Measurements from ENCODE around the gene TNK2. TPM values are rescaled to one million over a fixed set of nuclear protein-coding genes. Genes with fewer than 3 reads are reported as not detected.
"Not testable (repeated sequence)": the region's sequence is repeated elsewhere in the genome, so short reads cannot be mapped to it uniquely, and the experiment has no call there.

TNK2 gene
- total RNA-seq, result 25.6 TPM
- polyA plus RNA-seq (ENCODE audit: insufficient read depth in 1 of 8, insufficient read length in 8 of 8, low replicate concordance in 1 of 8), result 100 to 1,000 TPM in 5 of 8 donors, 10 to 100 TPM in 3; 58.5 to 135 (median 107) TPM
- long read RNA-seq, donor 1, full-length matches to known transcripts, result 5 of 5 reads
- long read RNA-seq, donor 1, partial matches to known transcripts, result 0 of 5 reads
- long read RNA-seq, donor 1, other reads (novel, unspliced or antisense), result 0 of 5 reads
- long read RNA-seq, donor 2, result 0 reads
- long read RNA-seq, donor 3, transcript TNK2-205 (4 exons, 3,377 nt), result major isoform, 7 of 7 reads
- long read RNA-seq, donor 3, partial matches to known transcripts, result 0 of 7 reads
- long read RNA-seq, donor 3, other reads (novel, unspliced or antisense), result 0 of 7 reads
- long read RNA-seq, donor 4, transcript TNK2-205 (4 exons, 3,377 nt), result major isoform, 8 of 8 reads
- long read RNA-seq, donor 4, partial matches to known transcripts, result 0 of 8 reads
- long read RNA-seq, donor 4, other reads (novel, unspliced or antisense), result 0 of 8 reads
- long read RNA-seq, donor 5, transcript TNK2-205 (4 exons, 3,377 nt), result major isoform, 7 of 7 reads
- long read RNA-seq, donor 5, partial matches to known transcripts, result 0 of 7 reads
- long read RNA-seq, donor 5, other reads (novel, unspliced or antisense), result 0 of 7 reads
- long read RNA-seq, donor 6, transcript TNK2-205 (4 exons, 3,377 nt), result major isoform, 10 of 11 reads
- long read RNA-seq, donor 6, partial matches to known transcripts, result 0 of 11 reads
- long read RNA-seq, donor 6, other reads (novel, unspliced or antisense), result 0 of 11 reads
- long read RNA-seq, donor 7, transcript TNK2-205 (4 exons, 3,377 nt), result major isoform, 7 of 7 reads
- long read RNA-seq, donor 7, partial matches to known transcripts, result 0 of 7 reads
- long read RNA-seq, donor 7, other reads (novel, unspliced or antisense), result 0 of 7 reads
- long read RNA-seq, donor 8, transcript TNK2-205 (4 exons, 3,377 nt), result major isoform, 5 of 5 reads
- long read RNA-seq, donor 8, partial matches to known transcripts, result 0 of 5 reads
- long read RNA-seq, donor 8, other reads (novel, unspliced or antisense), result 0 of 5 reads
- long read RNA-seq, donor 9, transcript TNK2-205 (4 exons, 3,377 nt), result major isoform, 7 of 7 reads
- long read RNA-seq, donor 9, partial matches to known transcripts, result 0 of 7 reads
- long read RNA-seq, donor 9, other reads (novel, unspliced or antisense), result 0 of 7 reads
- long read RNA-seq, donor 10, transcript TNK2-205 (4 exons, 3,377 nt), result major isoform, 7 of 59 reads
- long read RNA-seq, donor 10, partial matches to known transcripts, result 52 of 59 reads
- long read RNA-seq, donor 10, other reads (novel, unspliced or antisense), result 0 of 59 reads
- long read RNA-seq, donor 11, transcript TNK2-205 (4 exons, 3,377 nt), result major isoform, 6 of 6 reads
- long read RNA-seq, donor 11, partial matches to known transcripts, result 0 of 6 reads
- long read RNA-seq, donor 11, other reads (novel, unspliced or antisense), result 0 of 6 reads

DNA sequence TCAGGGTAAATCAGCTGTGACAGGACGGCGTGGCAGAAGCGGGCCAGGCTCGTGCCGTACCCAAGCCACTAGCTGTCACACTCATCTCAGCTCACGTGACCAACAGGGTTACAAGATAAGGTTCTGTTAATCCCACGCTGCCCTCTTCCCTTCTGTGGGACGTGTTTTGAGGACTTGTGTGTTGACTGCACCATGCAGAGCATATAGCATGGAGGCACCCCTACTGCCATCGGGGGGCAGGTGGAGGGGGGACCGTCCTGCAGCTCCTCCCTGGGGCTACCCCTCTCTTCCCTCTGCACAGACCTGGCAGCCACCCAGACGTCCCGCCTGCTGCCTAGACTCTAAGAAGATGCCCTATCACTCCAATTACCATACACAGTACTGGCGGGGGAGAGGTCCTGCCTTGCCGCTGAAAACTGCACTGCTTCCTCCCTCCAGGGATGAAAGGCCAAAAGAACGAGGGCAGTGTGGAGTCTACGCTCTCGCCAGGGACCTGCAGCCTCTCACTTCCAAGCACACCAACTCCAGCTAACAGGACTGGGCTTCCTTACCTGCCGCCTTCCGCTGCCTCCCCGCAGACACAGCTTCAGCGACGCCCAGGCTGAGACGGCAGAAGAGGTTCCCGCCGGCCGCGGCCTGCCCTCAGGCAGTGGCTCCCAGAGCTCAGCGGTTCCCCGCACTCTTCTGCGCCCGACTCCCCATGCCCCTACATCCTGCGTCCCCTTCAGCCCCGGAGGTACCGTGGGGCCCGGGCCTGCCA, at the start of gene TNK2:
TSS of gene TNK2 (minus strand) at position 618 of the 760 bp plus-strand sequence. CDS start 19,963 bp downstream, outside the sequence.
- Histone ChIP-seq H3K27me3 (ENCODE audit: control insufficient read depth, insufficient read depth, low read length) (peaks cover 2% of the 10 kb centered on the region), H3K27ac (ENCODE audit: low read length) (peak within 1 kb of the TSS; percentile 84), H3K36me3 (ENCODE audit: control insufficient read depth, insufficient read depth, low read length) (no peaks in the 10 kb centered on the region), H3K4me1 (ENCODE audit: control insufficient read depth, insufficient read depth, low read length) (peaks cover 31% of the 10 kb centered on the region), H3K9me3 (replicated peaks; ENCODE audit: control insufficient read depth, low read depth, low read length) (no peaks in the 10 kb centered on the region), H3K4me3 (ENCODE audit: low read length) (peak within 1 kb of the TSS; percentile 51)
- 1% methylated on average over 28 of the region's 35 CpGs for WGBS (ENCODE audit: insufficient coverage)
- DNase-seq, result peak; percentile 79

DNA sequence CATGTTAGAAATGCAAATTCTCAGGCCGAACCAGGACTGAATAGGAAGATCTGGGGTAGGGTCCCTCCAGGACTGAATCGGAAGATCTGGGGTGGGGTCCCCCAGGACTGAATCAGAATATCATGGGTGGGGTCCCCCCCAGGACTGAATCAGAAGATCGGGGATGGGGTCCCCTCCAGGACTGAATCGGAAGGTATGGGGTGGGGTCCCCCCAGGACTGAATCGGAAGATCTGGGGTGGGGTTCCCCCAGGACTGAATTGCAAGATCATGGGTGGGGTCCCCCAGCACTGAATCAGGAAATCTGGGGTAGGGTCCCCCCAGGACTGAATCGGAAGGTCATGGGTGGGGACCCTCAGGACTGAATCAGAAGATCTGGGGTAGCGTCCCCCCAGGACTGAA, 48.2 kb upstream of the TNK2 start:
- Histone ChIP-seq H3K4me3 (ENCODE audit: low read length) (no peak overlapping the region), H3K27me3 (ENCODE audit: control insufficient read depth, insufficient read depth, low read length) (no peaks in the 10 kb centered on the region), H3K9me3 (replicated peaks; ENCODE audit: control insufficient read depth, low read depth, low read length) (no peaks in the 10 kb centered on the region), H3K4me1 (ENCODE audit: control insufficient read depth, insufficient read depth, low read length) (peaks cover 3% of the 10 kb centered on the region), H3K36me3 (ENCODE audit: control insufficient read depth, insufficient read depth, low read length) (peaks cover 15% of the 10 kb centered on the region), H3K27ac (ENCODE audit: low read length) (no peak overlapping the region)
- no peak for DNase-seq
- WGBS (ENCODE audit: insufficient coverage), result 95% methylated on average over 6 of the region's 7 CpGs

DNA sequence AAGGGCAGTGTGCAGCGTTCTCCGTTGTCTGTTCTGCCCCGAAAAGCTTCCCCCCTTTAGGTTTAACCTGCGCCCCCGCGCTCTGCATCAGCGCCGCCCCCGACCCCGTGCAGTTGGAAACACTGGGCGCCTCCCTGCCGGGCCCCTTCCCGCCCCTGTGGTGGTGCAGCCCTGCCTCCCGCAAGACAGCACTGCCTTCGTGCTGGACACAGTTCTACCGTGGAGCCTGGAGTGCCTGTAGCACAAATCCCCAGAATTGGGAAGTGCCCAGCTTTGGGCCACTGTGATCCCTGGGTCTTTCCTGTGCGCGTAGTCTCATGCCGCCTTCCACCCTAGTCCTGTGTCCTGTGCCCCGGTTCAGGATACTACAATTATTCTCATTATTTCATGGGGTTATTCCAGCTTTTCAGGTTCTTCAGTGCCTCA, 47.1 kb upstream of the TNK2 start:
- H3K9me3 ChIP-seq (replicated peaks; ENCODE audit: control insufficient read depth, low read depth, low read length); DNase-seq; H3K27ac ChIP-seq (ENCODE audit: low read length); H3K27me3 ChIP-seq (ENCODE audit: control insufficient read depth, insufficient read depth, low read length); H3K4me3 ChIP-seq (ENCODE audit: low read length); H3K36me3 ChIP-seq (ENCODE audit: control insufficient read depth, insufficient read depth, low read length); H3K4me1 ChIP-seq (ENCODE audit: control insufficient read depth, insufficient read depth, low read length): not testable (repeated sequence)
- WGBS (ENCODE audit: insufficient coverage), result 24% methylated on average over 20 of the region's 20 CpGs

DNA sequence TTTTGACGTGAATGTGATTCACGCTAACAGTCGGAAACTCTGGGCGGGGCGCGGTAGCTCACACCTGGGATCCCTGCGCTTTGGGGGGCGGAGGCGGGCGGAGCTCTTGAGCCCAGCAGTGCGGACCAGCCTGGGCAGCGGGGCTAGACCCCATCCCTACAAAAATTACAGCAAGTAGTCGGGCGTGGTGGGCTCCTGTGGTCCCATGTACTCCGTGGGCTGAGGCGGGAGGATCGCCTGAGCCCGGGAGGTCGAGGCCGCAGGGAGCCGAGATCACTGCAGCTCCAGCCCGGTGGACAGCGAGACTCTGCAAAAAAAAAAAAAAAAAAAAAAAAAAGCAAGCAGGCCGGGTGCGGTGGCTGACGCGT, 46.4 kb upstream of the TNK2 start:
- not testable (repeated sequence) for H3K9me3 ChIP-seq (replicated peaks; ENCODE audit: control insufficient read depth, low read depth, low read length)

DNA sequence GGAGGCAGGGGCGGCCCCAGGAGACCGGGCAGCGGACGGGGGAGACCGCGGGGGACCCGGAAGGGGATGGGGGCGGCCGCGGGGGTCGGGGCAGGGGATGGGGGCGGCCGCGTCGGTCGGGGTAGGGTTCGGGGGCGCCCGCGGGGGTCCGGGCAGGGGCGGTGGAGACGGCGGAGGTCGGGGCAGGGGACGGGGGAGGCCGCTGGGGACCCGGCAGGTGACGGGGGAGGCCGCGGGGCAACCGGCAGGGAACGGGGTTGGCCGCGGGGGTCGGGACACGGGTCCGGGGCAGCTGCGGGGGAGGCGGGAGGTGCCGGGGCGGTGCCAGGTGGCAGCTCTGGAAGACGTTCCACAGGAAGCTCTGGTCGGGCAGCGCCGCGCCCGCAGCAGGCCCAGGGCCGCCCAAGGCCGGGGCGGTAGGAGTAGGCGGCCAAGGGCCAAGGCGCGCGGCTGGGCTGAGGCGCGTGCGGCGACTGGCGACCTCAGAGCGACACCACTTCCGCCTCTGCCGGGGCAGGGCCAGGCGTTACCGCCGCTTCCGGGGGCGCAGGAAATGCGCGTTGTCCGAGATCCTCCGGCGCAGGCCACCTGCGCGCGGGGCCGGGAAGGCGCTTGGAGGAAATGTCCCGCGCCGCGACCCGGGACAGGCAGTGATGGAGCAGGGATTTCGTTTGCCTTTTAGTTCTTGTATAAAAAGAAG, 45.9 kb upstream of the TNK2 start:
- not testable (repeated sequence) for H3K27me3 ChIP-seq (ENCODE audit: control insufficient read depth, insufficient read depth, low read length); H3K4me1 ChIP-seq (ENCODE audit: control insufficient read depth, insufficient read depth, low read length); H3K36me3 ChIP-seq (ENCODE audit: control insufficient read depth, insufficient read depth, low read length); H3K9me3 ChIP-seq (replicated peaks; ENCODE audit: control insufficient read depth, low read depth, low read length); H3K27ac ChIP-seq (ENCODE audit: low read length)
- whole genome bisulfite sequencing (ENCODE audit: insufficient coverage), result 0% methylated on average over 13 of the region's 84 CpGs
- peak overlapping the region; percentile 46 for H3K4me3 ChIP-seq (ENCODE audit: low read length)
- DNase-seq, result peak; percentile 94

More for the DNA sequence above, 46.4 kb upstream of the TNK2 start:
- no CpG with 5 or more reads among the region's 27 CpGs for WGBS (ENCODE audit: insufficient coverage)
- not testable (repeated sequence) for H3K4me1 ChIP-seq (ENCODE audit: control insufficient read depth, insufficient read depth, low read length); H3K27me3 ChIP-seq (ENCODE audit: control insufficient read depth, insufficient read depth, low read length); H3K36me3 ChIP-seq (ENCODE audit: control insufficient read depth, insufficient read depth, low read length); H3K27ac ChIP-seq (ENCODE audit: low read length); DNase-seq
- H3K4me3 ChIP-seq (ENCODE audit: low read length), result peak overlapping the region; percentile 46

DNA sequence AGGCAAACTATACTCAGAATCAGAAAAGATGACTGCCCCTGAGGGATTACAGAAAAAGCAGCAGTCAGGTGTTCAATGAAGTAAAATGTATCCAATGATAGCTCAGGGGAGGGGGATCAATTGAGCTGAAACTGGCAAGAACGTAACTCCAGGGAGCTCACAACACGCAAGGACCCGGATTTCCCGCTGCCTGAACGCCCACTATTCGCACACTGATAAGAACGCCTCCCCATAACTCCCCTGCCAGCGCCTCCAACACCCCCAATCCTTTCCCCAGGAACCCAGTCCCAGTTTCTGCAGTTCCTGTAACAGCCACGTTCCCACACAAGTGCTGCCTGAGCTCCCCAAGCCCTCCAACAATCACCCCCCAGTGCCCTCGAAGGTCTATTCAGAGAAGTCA, 44.2 kb upstream of the TNK2 start:
- DNase-seq; H3K4me1 ChIP-seq (ENCODE audit: control insufficient read depth, insufficient read depth, low read length); H3K27me3 ChIP-seq (ENCODE audit: control insufficient read depth, insufficient read depth, low read length); H3K9me3 ChIP-seq (replicated peaks; ENCODE audit: control insufficient read depth, low read depth, low read length); H3K4me3 ChIP-seq (ENCODE audit: low read length); H3K36me3 ChIP-seq (ENCODE audit: control insufficient read depth, insufficient read depth, low read length); H3K27ac ChIP-seq (ENCODE audit: low read length): not testable (repeated sequence)
- WGBS (ENCODE audit: insufficient coverage), result 50% methylated on average over 2 of the region's 10 CpGs

DNA sequence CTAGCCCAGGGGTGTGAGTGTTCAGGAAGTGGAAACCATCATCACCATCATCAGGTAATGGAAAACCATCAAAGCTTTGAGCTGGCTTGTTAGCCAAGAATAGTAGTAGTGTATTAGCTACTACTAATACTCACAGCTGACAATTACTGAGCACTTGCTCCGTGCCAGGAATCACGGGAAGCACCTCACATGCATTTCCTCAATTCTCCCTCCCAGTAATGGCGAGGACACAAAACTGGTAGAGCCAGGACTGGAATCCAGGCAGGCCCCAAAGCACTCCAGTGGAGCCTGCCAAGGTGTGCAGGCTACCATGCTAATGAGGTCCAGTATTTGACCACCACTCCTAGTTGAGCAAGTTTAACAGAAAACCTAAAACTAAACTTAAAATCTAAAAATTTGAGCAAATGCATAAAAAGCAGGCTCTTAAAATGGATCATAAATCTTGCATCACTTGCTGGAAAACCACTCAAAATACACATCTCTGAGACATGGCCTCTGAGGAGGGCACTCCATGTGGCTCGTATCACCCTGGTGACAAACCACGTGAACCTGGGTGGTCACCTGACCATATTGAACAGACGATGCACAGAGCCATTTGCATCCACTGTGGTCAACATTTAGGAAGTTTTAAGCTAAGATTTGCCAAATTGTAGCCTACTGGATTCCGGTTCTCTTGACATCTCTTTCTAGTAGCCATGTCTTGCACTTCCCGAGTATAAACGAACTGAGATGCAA, 43.3 kb upstream of the TNK2 start:
- not testable (repeated sequence) for H3K27me3 ChIP-seq (ENCODE audit: control insufficient read depth, insufficient read depth, low read length); H3K4me1 ChIP-seq (ENCODE audit: control insufficient read depth, insufficient read depth, low read length); H3K27ac ChIP-seq (ENCODE audit: low read length); DNase-seq; H3K4me3 ChIP-seq (ENCODE audit: low read length); H3K36me3 ChIP-seq (ENCODE audit: control insufficient read depth, insufficient read depth, low read length); H3K9me3 ChIP-seq (replicated peaks; ENCODE audit: control insufficient read depth, low read depth, low read length)
- WGBS (ENCODE audit: insufficient coverage), result 89% methylated on average over 3 of the region's 9 CpGs

DNA sequence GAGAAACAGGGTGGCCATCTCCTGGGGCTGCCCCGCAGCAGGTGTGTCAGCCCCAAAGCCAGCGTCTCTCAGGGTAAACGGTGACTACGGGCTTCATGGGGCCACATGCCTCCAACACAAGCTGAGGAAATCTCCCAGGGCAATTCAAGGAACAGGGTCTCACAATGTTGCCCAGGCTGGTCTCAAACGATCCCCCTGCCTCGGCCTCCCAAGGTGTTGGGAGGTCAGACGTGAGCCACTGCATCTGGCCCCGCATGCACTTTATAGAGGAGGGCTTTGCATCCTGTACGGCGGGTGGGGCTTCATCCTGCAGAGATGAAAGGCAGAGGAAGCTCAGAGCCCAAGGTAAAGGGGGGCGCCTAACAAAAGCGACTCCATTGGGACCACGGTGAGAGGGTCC, 42.4 kb upstream of the TNK2 start:
- H3K4me1 ChIP-seq (ENCODE audit: control insufficient read depth, insufficient read depth, low read length); DNase-seq; H3K27ac ChIP-seq (ENCODE audit: low read length); H3K27me3 ChIP-seq (ENCODE audit: control insufficient read depth, insufficient read depth, low read length); H3K9me3 ChIP-seq (replicated peaks; ENCODE audit: control insufficient read depth, low read depth, low read length); H3K4me3 ChIP-seq (ENCODE audit: low read length); H3K36me3 ChIP-seq (ENCODE audit: control insufficient read depth, insufficient read depth, low read length): not testable (repeated sequence)
- 87% methylated on average over 7 of the region's 13 CpGs for WGBS (ENCODE audit: insufficient coverage)
